ENCODE measurements around the gene TSPAN18.

- TF ChIP-seq, protein P1, sequence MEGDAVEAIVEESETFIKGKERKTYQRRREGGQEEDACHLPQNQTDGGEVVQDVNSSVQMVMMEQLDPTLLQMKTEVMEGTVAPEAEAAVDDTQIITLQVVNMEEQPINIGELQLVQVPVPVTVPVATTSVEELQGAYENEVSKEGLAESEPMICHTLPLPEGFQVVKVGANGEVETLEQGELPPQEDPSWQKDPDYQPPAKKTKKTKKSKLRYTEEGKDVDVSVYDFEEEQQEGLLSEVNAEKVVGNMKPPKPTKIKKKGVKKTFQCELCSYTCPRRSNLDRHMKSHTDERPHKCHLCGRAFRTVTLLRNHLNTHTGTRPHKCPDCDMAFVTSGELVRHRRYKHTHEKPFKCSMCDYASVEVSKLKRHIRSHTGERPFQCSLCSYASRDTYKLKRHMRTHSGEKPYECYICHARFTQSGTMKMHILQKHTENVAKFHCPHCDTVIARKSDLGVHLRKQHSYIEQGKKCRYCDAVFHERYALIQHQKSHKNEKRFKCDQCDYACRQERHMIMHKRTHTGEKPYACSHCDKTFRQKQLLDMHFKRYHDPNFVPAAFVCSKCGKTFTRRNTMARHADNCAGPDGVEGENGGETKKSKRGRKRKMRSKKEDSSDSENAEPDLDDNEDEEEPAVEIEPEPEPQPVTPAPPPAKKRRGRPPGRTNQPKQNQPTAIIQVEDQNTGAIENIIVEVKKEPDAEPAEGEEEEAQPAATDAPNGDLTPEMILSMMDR (IDR thresholded peaks at IDR 0.05), result no peak
- no peak for TF ChIP-seq SIN3A (IDR thresholded peaks at IDR 0.05; ENCODE audit: borderline replicate concordance, low read depth, low read length)
- TF ChIP-seq POLR2AphosphoS5 (IDR thresholded peaks at IDR 0.05; ENCODE audit: low read depth, low read length), result no peak
- no peak for TF ChIP-seq NRF1 (IDR thresholded peaks at IDR 0.05; ENCODE audit: low read depth, low read length)
- TF ChIP-seq, protein P2, sequence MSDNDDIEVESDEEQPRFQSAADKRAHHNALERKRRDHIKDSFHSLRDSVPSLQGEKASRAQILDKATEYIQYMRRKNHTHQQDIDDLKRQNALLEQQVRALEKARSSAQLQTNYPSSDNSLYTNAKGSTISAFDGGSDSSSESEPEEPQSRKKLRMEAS (IDR thresholded peaks at IDR 0.05; ENCODE audit: low read depth), result no peak
- no peak for TF ChIP-seq NFIC (IDR thresholded peaks at IDR 0.05; ENCODE audit: borderline replicate concordance)
- no peak for TF ChIP-seq SMC3 (IDR thresholded peaks at IDR 0.05; ENCODE audit: low read depth, low read length)
- no peak for TF ChIP-seq EZH2phosphoT487 (IDR thresholded peaks at IDR 0.05; ENCODE audit: borderline replicate concordance, low read depth)
- no peak for TF ChIP-seq FOSL2 (IDR thresholded peaks at IDR 0.05; ENCODE audit: borderline replicate concordance, low read depth)
- no peak for TF ChIP-seq RAD21 (IDR thresholded peaks at IDR 0.05; ENCODE audit: low read length)
- no peak for TF ChIP-seq CHD2 (IDR thresholded peaks at IDR 0.05; ENCODE audit: low read length, partially characterized antibody)
- TF ChIP-seq GATA2 (CRISPR knock-in tag; IDR thresholded peaks at IDR 0.05), result no peak
- no peak for TF ChIP-seq USF1 (IDR thresholded peaks at IDR 0.05; ENCODE audit: borderline replicate concordance, low read depth)
Observed at GRCh38 chr11:44978274-44978960, 251.7 kb downstream of the TSPAN18 start.
